Stimulated activated CD8-positive, alpha-beta memory T cell treated with anti-CD3 and anti-CD28 coated beads, Interleukin-2, amount 100 ng/mL, for 1 hour (primary cell): ENCODE data around the gene POMC.
"Not testable (repeated sequence)": the region's sequence is repeated elsewhere in the genome, so short reads cannot be mapped to it uniquely, and the experiment has no call there.

Source experiments
- DNase-seq, 2 donors: peaks; one replicate each; pipeline ENCODE4 v3.0.0-alpha.2; 2020; ENCODE audit warnings: low read depth in 2 of 2

POMC gene

DNA sequence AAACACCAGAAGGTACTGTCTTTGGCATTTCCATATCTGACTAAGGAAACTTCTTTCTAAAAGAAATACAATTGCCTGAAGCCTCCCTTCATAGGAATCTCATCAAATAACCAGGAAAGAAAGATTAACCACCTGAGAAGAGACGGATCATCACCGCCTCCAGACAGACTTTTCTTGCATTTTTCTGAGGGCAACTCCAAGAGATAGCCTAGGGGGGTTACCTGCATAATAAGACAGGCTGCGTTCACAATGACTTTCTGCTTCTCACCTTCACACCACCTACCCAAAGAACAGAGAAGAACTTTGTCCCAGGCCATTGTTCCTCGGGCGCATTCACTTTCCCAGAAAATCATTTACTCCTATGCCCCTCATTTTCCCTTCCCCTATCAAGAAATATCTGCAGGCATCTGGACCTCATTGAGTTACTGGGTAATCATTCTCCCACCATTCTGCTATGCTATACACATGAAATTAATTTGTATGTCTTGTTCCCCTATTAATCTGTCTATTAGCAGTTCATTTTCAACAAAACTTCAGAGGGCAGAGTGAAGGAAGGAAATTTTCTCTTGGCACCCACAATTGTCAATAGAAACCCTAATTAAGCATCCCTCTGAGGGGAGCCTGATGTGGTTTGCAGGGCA lies 8.3 kb upstream of the POMC start:
- no peak for DNase-seq

DNA sequence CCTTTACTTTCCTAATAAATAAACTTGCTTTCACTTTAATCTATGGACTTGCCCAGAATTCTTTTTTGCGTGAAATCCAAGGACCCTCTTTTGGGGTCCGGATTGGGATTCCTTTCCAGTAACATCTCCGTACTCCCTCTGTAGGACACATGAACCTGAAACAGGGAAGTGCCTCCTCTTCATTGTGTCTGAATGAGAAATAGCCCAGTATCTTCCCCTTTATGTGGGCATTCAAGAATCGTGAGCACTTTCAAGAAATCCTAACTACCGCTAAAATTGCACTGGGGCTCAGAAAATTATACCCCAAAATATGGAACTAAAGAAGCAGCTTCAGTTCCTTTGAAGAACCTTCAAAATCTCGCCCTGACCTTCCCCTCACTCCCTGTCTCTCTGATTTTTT lies 7.8 kb upstream of the POMC start:
- DNase-seq: no peak

GRCh38 chr2:25174192-25174861 lies 5.9 kb upstream of the POMC start:
- no peak for DNase-seq

DNA sequence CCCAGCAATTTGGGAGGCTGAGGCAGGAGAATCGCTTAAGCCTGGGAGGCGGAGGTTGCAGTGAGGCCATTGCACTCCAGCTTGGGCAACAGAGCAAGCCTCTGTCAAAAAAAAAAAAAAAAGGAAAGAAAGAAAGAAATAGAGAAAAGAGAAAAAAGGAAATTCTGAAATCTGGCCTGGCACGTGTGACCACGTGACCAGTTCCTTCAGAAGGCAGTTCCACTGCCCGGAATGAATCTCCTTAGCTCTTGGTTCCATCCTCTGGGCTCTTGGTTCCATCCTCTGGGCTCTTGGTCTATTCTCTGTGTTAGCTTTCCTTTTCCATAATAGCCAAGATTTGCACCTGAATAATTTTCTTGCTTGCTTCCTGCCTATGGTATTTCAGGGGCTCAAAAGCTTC lies 5.3 kb upstream of the POMC start:
- DNase-seq: no peak

- DNase-seq: no peak
Measured at GRCh38 chr2:25170888-25171287, 2.5 kb upstream of the POMC start.

DNA sequence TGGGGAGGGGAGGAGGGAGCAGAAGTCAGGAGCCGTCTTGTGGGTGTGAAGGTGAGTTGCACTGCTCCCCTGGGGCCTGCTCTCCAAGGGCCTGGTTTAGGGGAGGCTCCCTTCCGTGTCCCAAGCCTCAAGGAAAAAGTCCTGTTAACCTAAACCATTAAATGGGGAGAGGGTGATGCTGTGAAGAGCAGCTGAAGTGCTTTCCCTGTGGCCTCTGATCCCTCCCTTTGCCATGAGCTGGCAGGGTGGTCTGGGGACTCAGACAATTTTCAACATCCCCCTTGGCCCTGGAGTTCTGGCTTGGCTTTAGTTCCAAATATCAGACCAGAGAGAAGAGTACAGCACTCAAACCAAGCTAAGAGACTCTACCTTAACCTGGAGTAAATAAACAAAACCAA lies 692 bp upstream of the POMC start:
- DNase-seq: no peak

- DNase-seq: peak in 1 of 2 donors; percentile 16
Measured at GRCh38 chr2:25165992-25166875, 2.1 kb downstream of the POMC start.

DNA sequence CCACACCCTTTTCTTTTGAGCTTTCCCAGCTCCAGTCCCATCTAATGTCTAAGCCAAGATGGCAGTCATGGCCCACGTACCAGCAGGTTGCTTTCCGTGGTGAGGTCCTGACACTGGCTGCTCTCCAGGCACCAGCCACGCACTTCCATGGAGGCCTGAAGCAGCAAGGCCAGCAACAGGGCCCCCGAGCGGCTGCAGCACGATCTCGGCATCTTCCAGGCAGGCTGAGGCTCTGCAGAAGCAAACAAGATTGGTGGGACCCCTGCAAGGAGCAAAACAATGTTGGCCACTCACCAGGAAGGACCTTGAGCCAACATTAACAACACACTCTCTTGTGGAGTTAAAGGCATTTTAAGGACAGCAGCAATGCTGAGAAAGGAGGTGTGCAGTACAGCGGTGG lies 3.8 kb downstream of the POMC start:
- DNase-seq: no peak

- DNase-seq: not testable (repeated sequence)
Measured at GRCh38 chr2:25162061-25162460, 6.3 kb downstream of the POMC start.

DNA sequence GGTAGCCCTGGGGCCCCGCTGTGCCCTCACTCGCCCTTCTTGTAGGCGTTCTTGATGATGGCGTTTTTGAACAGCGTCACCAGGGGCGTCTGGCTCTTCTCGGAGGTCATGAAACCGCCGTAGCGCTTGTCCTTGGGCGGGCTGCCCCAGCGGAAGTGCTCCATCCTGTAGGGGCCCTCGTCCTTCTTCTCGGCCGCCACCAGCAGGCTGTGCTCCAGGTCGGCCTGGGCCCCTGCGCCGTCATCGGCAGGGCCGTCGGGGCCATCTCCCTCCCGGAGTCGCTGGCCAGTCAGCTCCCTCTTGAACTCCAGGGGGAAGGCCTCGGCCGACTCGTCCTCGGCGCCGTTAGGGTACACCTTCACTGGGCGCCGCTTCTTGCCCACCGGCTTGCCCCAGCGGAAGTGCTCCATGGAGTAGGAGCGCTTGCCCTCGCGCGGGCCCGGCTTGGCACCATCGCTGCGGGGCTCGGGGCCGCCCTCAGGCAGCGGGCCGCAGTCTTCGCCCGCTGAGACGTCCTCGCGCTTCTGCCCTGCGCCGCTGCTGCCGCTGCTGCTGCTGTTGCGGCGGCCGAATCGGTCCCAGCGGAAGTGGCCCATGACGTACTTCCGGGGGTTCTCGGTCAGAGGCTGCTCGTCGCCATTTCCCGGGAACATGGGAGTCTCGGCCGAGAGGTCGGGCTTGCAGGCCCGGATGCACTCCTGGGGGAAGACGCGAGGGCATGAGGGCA lies 7.2 kb downstream of the POMC start:
- DNase-seq: peak; percentile 50 to 52

- no peak for DNase-seq
Measured at GRCh38 chr2:25160376-25160775, 8.0 kb downstream of the POMC start.

- DNase-seq: no peak
Measured at GRCh38 chr2:25159949-25160348, 8.4 kb downstream of the POMC start.

DNA sequence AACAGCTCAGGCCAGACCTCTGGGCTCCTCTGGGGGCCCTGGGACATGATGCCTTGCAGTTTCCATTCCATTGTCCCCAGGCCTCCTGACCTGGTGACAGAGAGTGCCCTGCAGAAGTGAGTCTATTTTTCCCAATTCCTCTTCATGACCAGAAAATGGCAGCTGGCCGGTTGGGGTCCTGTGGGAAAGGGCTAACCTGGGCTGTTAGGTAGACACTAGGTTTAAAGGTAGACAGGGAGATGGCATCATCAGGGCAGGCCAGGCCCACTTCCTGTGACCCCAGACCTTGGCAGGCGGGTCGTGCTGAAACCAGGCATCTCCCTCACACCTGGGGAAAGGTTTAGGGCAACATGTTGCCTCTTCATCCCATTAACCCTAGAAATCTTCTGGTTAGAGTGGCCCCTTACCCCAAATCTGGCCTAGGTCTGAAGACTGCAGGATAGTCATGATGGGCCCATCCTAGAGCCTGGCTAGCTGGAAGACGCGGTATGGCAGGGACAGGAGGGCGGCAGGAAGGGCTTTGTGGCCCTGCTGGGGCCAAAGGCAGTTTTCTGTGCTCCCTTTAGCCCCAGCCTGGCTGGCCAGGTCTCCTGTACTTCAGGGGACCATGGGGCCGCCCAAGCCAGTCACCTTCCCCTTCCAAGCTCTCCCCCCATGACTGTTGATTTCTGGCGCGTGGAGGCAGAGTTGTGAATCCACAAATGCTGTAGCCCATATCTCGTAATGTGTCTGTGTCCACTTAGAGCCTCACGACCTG lies 10.1 kb downstream of the POMC start:
- no peak for DNase-seq

- DNase-seq: no peak
Measured at GRCh38 chr2:25155401-25155800, 13.0 kb downstream of the POMC start.

DNA sequence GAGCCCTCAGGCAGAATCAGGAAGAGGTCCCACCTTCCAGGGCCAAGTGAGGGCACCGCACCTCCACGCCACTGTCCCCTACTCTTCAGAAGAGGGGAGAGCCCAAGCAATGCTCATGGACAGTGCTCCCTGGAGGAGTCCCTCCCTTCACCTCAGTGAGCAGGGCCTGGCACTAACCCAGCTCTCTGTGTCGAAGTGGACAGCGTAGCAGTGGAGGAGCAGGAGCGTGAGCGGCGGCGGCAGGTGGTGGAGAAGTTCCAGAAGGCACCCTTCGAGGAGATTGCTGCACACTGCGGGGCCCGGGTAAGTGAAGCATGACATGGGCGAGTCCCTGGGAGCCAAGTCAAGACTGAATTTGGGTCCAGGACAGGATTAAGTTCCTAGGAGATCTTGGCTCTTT lies 16.7 kb downstream of the POMC start:
- DNase-seq: no peak

DNA sequence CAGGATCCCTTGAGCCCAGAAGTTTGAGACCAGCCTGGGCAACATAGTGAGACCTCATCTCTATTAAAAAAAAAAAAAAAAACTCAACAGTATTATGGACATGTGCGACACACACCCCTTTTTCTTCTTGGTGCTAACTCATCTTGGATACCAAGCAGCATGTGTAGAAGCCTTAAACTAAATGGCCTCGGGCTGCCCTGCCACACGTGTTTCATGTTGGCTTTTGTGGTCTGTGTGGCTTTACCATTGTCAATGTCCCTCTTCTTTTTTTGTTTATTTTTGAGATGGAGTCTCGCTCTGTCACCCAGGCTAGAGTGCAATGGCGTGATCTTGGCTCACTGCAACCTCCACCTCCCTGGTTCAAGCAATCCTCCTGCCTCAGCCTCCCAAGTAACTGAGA lies 17.4 kb downstream of the POMC start:
- DNase-seq: not testable (repeated sequence)

GRCh38 chr2:25149646-25150045 lies 18.7 kb downstream of the POMC start:
- no peak for DNase-seq

DNA sequence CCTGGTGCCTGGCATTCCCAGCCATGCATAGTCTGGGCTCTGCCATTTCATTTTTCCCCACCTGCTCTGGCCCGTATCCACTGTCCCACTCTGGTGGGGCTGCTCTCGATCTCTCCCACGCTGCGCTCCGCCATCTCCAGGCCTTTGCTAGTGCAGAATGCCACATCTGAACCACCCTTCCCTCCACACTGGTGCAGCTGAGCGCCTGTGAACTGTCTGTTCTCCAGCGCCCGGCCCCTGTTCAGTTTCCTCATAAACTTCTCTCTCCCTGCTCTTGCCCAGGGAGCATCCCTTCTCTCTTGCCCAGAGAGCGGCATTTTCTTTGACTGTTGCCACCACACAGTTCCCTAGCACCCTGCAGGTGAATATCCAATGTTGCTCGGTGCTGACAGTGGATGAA lies 21.5 kb downstream of the POMC start:
- no peak for DNase-seq

DNA sequence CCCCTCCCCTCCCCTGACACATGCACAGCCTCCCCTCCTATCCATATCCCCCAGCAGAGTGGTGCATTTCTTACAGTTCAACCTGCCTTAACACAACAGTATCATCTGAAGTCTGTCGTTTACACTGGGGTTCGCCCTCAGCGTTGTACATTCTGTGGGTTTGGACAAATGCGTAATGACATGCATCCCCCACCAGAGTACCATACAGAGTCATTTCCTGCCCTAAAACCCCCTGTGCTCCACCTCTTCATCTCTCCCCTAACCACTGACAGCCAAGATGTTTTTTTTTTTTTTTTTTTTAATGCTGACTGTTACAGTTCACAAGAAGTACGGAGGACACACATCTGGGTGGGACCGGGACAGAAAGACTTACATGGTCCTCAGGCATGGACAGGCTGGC lies 22.6 kb downstream of the POMC start:
- DNase-seq: no peak

GRCh38 chr2:25141120-25141519 lies 27.3 kb downstream of the POMC start:
- DNase-seq: no peak

- not testable (repeated sequence) for DNase-seq
Measured at GRCh38 chr2:25140535-25140934, 27.8 kb downstream of the POMC start.
